ENCODE measurements around the gene LPIN1. TPM values are rescaled to one million over a fixed set of nuclear protein-coding genes. Genes with fewer than 3 reads are reported as not detected.

Gene LPIN1
- total RNA-seq, 2 experiments from 2014 or later: 41.1 to 48.0 TPM

DNA sequence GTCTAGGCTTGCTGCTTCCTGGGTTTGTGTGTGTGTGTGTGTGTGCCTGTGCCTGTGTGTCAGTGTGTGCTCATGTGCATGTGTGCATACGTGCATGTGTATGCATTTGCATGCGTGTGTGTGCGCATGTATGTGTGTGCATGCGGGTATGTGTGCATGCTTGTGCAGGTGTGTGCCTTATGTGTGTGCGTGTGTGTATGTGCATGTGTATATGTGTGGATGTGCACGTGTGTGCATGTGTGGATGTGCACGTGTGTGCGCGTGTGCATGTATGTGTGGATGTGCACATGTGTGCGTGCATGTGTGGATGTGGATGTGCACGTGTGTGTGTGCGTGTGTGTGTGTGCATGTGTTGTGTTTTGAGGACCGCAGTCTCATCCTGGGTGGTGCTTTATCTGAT, 42.8 kb downstream of the LPIN1 start:
- Mint-ChIP-seq H3K27me3 (no peaks in the 10 kb centered on the region), H3K36me3 (peaks cover 75% of the 10 kb centered on the region), H3K4me3 (no peak overlapping the region), H3K9me3 (no peaks in the 10 kb centered on the region), H3K4me1 (ENCODE audit: low read depth) (peaks cover 3% of the 10 kb centered on the region), H3K27ac (no peak overlapping the region)
- DNase-seq: no peak
- POLR2A ChIA-PET: no interaction called here
- CTCF ChIA-PET: interaction anchor here (1.7 kb wide), 1 partner anchor 10 kb away, joined by 9 read pairs; no protein-coding TSS in a partner anchor
- intact Hi-C loops (cut with micrococcal nuclease): no loop called here

DNA sequence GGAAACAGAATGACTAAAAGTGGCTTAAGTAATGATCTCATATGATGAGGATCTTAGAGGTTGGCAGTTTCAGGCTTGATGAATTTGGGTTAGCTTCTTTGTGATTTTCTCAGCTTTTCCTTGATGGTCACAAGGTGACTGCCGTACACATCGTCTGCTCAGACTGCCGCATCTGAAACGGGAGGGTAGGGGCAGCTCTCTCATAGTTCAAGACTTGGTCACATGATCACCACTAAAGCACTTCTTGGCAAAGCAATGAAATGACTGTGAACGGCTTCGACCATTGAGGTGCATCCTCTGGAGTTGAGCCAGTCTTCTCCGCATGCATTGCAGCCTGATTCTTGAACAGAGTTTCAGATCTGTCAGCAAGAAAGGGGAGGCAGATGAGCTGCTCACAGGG, 43.8 kb downstream of the LPIN1 start:
- Mint-ChIP-seq H3K27me3 (no peaks in the 10 kb centered on the region), H3K36me3 (peaks cover 72% of the 10 kb centered on the region), H3K4me3 (no peak overlapping the region), H3K4me1 (ENCODE audit: low read depth) (peaks cover 3% of the 10 kb centered on the region), H3K27ac (no peak overlapping the region), H3K9me3 (no peaks in the 10 kb centered on the region)
- ChIA-PET CTCF (interaction anchor here (1.1 to 1.7 kb wide), 2 partner anchors 11 to 102 kb away, joined by 4 to 9 read pairs; no protein-coding TSS in a partner anchor), POLR2A (no interaction called here)
- intact Hi-C loops (cut with micrococcal nuclease): no loop called here
- DNase-seq: no peak

DNA sequence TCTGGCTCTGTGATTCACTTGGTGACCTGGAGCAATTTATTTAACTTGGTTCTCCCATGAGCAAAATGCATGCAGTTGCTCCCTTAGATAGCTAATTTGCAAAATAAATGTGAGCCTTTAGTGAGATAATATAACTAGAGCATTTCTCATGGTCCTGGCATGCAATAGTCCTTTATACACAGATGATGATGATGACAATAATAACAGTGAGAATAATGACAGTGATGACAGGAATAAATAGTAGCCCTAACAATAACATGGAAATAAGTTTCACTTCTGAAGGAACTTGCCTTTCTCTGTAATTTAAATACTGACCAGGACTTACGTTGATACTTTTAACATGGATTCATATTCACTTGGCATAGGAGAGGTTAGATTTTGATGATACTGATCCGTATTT, 49.2 kb downstream of the LPIN1 start:
- Mint-ChIP-seq H3K27ac (no peak overlapping the region), H3K36me3 (peaks cover 67% of the 10 kb centered on the region), H3K27me3 (no peaks in the 10 kb centered on the region), H3K4me1 (ENCODE audit: low read depth) (peaks cover 3% of the 10 kb centered on the region), H3K4me3 (no peak overlapping the region), H3K9me3 (no peaks in the 10 kb centered on the region)
- ChIA-PET CTCF (interaction anchor here (0.6 to 1.2 kb wide), 2 partner anchors 12 to 14 kb away, joined by 3 read pairs; no protein-coding TSS in a partner anchor), POLR2A (no interaction called here)
- no peak for DNase-seq
- intact Hi-C loops (cut with micrococcal nuclease): no loop called here

DNA sequence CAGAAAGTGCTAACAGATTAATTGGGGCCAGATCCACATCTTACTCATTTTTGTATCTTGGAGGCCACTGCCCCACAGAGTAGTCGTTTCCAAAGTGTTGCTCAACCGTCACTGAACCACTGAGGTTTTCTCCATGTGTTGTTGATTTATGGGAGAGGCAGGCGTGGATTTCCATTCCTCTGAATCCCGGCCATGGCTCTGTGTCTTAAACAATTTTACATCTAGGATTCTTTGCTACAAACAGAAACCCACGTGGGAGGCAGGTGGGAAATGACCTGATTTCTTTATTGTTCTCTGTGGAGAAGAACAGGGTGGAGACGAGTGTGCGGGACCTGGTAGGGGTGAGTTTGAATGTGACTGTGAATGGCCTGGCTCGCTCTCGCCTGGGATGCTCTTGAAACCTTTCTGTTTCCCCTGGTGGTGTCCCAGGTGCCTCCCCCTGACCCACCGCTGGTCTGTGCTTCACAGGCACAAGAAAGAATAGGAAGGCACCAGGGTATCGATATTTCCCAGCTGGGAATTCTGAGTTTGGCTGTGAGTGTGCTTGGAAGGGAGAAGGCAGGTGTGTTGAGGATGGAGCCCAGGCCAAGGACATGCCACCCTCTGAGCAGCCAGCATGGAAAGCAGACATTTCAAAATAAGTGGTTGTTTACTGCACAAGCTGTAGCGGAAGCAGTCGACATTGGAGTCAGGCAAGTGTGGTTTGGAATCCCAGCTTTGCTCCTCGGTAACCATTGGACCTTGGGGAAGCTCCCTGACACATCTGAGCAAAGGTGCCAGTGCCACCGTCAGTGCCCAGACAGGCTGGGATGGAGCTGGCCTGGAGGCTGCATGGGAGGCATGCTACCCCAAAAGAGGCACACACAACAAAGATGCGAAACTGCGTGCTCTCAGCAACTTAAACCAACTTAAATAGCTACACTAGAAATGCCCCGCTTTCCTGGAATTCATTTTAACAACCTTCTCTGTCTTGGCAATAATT, 50.0 kb downstream of the LPIN1 start:
- intact Hi-C loops (cut with micrococcal nuclease): no loop called here
- H3K27ac Mint-ChIP-seq: no peak overlapping the region
- no peaks in the 10 kb centered on the region for H3K27me3 Mint-ChIP-seq
- peaks cover 64% of the 10 kb centered on the region for H3K36me3 Mint-ChIP-seq
- ChIA-PET POLR2A (no interaction called here), CTCF (interaction anchor here (1.0 kb wide), 1 partner anchor 17 kb away, joined by 3 read pairs; no protein-coding TSS in a partner anchor)
- H3K4me1 Mint-ChIP-seq (ENCODE audit: low read depth): no peaks in the 10 kb centered on the region
- H3K9me3 Mint-ChIP-seq: no peaks in the 10 kb centered on the region
- no peak for DNase-seq
- no peak overlapping the region for H3K4me3 Mint-ChIP-seq

DNA sequence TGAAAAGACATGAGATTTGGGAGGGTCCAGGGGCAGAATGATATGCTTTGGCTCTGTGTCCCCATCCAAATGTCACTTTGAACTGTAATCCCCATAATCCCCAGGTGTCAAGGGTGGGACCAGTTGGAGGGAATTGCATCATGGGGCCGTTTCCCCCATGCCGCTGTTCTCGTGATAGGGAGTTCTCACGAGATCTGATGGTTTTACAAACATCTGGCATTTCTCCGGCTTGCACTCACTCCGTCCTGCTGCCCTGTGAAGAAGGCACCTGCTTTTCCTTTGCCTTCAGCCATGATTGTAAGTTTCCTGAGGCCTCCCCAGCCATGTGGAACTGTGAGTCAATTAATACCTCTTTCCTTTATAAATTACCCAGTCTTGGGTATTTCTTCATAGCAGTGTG, 51.4 kb downstream of the LPIN1 start:
- CTCF ChIA-PET: no interaction called here
- H3K9me3 Mint-ChIP-seq: no peaks in the 10 kb centered on the region

DNA sequence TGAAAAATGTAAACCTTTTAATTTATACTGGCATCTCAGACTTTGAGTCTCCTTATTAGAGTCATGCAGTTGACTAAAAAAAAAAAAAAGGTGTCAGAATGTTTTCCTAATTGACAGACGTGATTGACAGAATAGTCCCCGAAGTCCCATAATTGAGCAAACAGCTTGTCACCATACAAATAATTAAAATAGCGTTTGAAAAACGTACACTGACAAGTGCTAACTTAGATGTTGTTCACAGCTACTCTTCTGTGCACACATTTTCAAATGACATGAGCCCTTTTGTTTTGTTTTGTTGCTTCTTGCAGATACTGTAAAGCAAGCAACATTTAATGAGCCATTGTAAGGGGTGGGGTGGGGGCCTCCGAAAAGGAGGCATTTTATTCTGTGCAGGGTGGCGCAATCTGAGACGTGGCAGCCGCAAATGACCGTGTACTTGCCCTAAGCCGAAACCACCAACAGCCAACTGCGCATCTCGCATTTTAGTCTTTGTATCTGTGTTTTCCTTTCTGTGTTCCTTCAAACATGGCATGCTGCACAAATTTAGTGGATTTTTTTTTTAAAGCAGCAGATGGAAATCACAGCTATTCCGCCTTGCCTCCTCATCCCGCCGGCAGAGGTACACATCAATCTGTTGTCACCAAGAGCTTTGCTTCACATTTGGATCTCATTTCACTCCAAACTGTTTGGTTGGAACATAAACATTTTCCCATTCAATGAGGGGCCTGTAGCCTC, 52.4 kb downstream of the LPIN1 start:
- ChIA-PET CTCF (no interaction called here), POLR2A (no interaction called here)
- Mint-ChIP-seq H3K4me1 (ENCODE audit: low read depth) (no peaks in the 10 kb centered on the region), H3K36me3 (peaks cover 53% of the 10 kb centered on the region), H3K9me3 (no peaks in the 10 kb centered on the region), H3K27me3 (no peaks in the 10 kb centered on the region), H3K4me3 (no peak overlapping the region), H3K27ac (no peak overlapping the region)
- no peak for DNase-seq
- intact Hi-C loops (cut with micrococcal nuclease): no loop called here

More for the DNA sequence above, 51.4 kb downstream of the LPIN1 start:
- no peaks in the 10 kb centered on the region for H3K27me3 Mint-ChIP-seq
- POLR2A ChIA-PET: no interaction called here
- H3K4me3 Mint-ChIP-seq: no peak overlapping the region
- H3K36me3 Mint-ChIP-seq: peaks cover 57% of the 10 kb centered on the region
- no peaks in the 10 kb centered on the region for H3K4me1 Mint-ChIP-seq (ENCODE audit: low read depth)
- no peak overlapping the region for H3K27ac Mint-ChIP-seq
- intact Hi-C loops (cut with micrococcal nuclease): no loop called here
- DNase-seq: no peak

DNA sequence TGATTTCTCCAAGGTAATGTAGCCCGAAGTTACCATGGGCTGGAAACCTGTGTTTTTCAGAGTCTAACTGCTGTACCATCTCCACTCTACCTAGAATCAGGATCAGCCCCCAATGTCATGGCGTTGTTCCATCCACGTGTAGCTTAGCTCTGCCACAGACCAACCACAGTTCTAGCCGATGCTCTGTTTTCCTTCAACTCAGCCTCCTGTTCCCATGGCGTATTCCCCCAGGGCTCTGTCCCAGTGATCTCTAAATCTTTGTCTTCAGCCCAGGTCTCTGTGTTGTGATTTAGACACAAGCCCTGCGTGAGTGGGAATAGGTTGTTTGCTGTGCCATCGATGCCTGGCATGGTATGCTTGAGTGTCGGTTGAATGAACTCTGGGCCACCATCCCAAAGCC, 53.4 kb downstream of the LPIN1 start:
- ChIA-PET CTCF (no interaction called here), POLR2A (no interaction called here)
- no peaks in the 10 kb centered on the region for H3K27me3 Mint-ChIP-seq
- DNase-seq: no peak
- intact Hi-C loops (cut with micrococcal nuclease): no loop called here
- H3K27ac Mint-ChIP-seq: no peak overlapping the region
- H3K4me3 Mint-ChIP-seq: no peak overlapping the region
- no peaks in the 10 kb centered on the region for H3K9me3 Mint-ChIP-seq
- peaks cover 53% of the 10 kb centered on the region for H3K36me3 Mint-ChIP-seq
- no peaks in the 10 kb centered on the region for H3K4me1 Mint-ChIP-seq (ENCODE audit: low read depth)

DNA sequence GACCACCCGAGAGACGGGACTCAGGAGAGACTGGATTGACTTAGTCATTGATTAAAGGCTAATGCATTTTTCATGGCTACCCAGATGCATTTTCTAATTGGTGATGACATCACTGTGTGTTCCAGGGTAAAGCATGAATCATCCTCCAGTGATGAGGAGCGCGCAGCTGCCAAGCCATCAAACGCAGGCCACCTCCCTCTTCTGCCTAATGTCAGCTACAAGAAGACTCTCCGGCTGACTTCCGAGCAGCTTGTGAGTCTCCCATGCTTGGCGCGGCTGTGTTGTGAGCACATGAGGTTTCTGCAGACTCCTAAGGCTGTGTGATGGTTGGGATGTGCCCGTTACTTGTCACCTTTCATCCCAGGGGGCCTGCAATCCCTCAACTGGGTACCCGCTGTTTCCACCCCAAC, 56.4 kb downstream of the LPIN1 start:
- Mint-ChIP-seq H3K27me3 (no peaks in the 10 kb centered on the region), H3K36me3 (peaks cover 47% of the 10 kb centered on the region), H3K4me1 (ENCODE audit: low read depth) (peaks cover 10% of the 10 kb centered on the region), H3K27ac (no peak overlapping the region), H3K4me3 (no peak overlapping the region), H3K9me3 (no peaks in the 10 kb centered on the region)
- intact Hi-C loops (cut with micrococcal nuclease): no loop called here
- DNase-seq: no peak
- ChIA-PET CTCF (interaction anchor here (1.4 kb wide), 1 partner anchor 18 kb away, joined by 4 read pairs; no protein-coding TSS in a partner anchor), POLR2A (no interaction called here)

DNA sequence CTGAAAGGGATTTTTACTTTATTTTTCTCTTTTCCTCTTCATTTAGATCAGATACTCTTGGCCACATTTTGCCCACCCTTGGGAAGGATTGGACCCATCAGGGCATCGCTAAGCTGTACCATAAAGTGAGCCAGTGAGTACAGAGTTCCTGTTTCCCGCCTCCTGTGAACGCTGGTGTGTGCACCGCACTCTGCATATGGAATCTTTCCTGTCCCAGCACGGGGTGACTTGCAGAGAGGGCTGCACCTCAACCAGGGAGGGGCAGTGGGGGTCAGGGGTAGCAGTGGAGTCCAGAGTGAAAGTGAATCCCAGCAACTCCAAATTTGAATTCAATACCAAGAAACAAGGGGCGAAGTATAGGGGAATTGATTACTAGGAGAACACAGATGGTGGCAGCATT, 58.6 kb downstream of the LPIN1 start:
- H3K4me1 Mint-ChIP-seq (ENCODE audit: low read depth): peaks cover 11% of the 10 kb centered on the region
- H3K27ac Mint-ChIP-seq: no peak overlapping the region
- H3K27me3 Mint-ChIP-seq: no peaks in the 10 kb centered on the region
- H3K4me3 Mint-ChIP-seq: no peak overlapping the region
- peaks cover 48% of the 10 kb centered on the region for H3K36me3 Mint-ChIP-seq
- intact Hi-C loops (cut with micrococcal nuclease): no loop called here
- ChIA-PET CTCF (no interaction called here), POLR2A (no interaction called here)
- DNase-seq: no peak
- H3K9me3 Mint-ChIP-seq: no peaks in the 10 kb centered on the region

DNA sequence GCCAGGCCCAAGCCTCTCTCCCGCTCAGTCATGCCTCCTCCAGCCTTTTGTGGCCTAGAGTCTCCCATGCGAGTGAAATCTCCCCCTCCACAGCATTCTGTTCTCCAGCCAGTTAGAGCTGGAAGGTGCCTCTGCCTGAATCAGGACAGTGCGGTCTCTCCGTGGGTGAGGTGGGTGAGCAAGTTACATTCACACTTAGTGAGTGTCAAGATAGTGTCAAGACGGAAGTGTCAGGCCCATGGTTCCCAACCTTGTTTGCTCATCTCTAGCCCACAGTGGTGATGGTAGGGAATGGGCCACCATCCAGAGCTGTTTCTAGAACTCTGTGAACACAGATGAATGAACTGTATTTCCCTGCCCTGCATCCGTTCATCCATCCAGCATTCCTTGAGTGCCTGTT, 59.5 kb downstream of the LPIN1 start:
- intact Hi-C loops (cut with micrococcal nuclease): no loop called here
- Mint-ChIP-seq H3K4me3 (no peak overlapping the region), H3K9me3 (no peaks in the 10 kb centered on the region), H3K27me3 (no peaks in the 10 kb centered on the region), H3K36me3 (peaks cover 54% of the 10 kb centered on the region), H3K4me1 (ENCODE audit: low read depth) (peaks cover 11% of the 10 kb centered on the region), H3K27ac (no peak overlapping the region)
- CTCF ChIA-PET: interaction anchor here (0.8 to 1.7 kb wide), 4 partner anchors 21 to 1201 kb away, joined by 3 to 4 read pairs (median 4); no protein-coding TSS in a partner anchor
- POLR2A ChIA-PET: no interaction called here
- DNase-seq: no peak

DNA sequence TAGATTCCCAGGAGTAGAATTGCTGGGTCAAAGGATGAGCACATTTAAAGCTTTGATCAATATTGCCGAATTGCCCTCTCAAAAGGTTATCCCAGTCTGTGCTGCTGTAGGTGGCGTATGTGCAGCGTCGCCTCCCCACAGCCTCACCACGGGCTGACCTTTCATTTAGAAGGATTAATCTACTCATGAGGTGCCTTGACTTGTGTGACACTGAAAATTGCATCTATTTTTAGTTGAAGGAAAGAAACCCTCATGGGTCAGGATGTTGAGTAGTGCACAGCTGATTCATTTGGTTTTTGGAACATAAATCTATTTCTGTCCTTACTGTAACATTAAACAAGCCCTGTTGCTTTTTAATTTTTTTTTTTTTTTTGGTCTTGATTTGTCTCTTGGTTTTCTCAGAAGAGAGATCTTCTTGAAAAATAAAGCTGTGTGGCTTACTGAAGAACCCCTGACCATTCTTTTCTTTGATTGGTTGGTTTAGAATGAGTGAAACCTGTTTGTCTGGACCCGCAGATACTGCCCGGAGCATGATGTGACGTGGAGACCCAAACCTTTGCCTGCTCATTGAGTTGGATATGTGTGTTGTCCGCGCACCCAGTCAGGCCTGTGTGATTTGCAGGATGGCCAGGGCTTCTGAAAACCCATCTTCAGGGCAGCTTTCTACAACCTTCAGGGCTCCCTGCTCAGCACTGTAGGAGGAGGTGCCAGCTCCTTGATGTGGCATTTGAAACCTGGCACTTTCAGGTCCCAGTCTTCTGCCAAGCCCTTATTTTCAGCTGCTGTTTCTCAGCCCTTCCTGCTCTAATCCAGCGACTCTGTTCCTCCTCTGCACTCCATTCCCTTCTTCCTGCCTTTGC, 61.0 kb downstream of the LPIN1 start:
- intact Hi-C loops (cut with micrococcal nuclease): no loop called here
- Mint-ChIP-seq H3K4me3 (no peak overlapping the region), H3K27ac (peak overlapping the region; percentile 58), H3K36me3 (peaks cover 60% of the 10 kb centered on the region), H3K4me1 (ENCODE audit: low read depth) (peaks cover 11% of the 10 kb centered on the region), H3K27me3 (no peaks in the 10 kb centered on the region), H3K9me3 (no peaks in the 10 kb centered on the region)
- ChIA-PET POLR2A (no interaction called here), CTCF (interaction anchor here (1.7 kb wide), 1 partner anchor 22 kb away, joined by 4 read pairs; no protein-coding TSS in a partner anchor)
- DNase-seq: peak; percentile 37

DNA sequence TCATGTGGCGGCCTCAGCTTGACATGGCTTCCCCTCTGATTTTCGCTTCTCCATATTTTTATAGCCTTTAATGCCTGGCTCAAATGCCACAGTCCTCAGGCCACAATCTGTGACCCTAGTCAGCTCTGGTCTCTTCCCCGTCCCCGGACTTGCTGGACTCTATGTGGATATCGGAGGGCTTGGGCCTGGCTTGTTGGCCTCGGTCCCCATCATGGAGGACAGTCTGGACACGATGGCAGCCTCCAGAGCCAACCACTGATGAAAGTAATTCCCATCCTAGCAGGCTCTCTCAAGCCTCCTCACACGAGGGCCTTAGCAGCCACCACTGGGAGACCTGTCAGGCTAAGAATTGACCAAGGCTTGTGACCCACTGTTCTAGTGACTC, 61.6 kb downstream of the LPIN1 start:
- ChIA-PET POLR2A (no interaction called here), CTCF (no interaction called here)
- Mint-ChIP-seq H3K27me3 (no peaks in the 10 kb centered on the region), H3K36me3 (peaks cover 63% of the 10 kb centered on the region), H3K4me3 (no peak overlapping the region), H3K27ac (no peak overlapping the region), H3K4me1 (ENCODE audit: low read depth) (peaks cover 11% of the 10 kb centered on the region), H3K9me3 (no peaks in the 10 kb centered on the region)
- intact Hi-C loops (cut with micrococcal nuclease): no loop called here
- no peak for DNase-seq

Data from activated CD4-positive, alpha-beta memory T cell treated with anti-CD3 and anti-CD28 coated beads for 36 hours (primary cell).